Measurements from ENCODE around the gene LRP1B.

GRCh38 chr2:142010477-142011270, 120.1 kb downstream of the LRP1B start:
- TF ChIP-seq CTCF (IDR thresholded peaks at IDR 0.05; ENCODE audit: low read depth, low read length, poor library complexity, severe bottlenecking) (no peak), EZH2phosphoT487 (IDR thresholded peaks at IDR 0.05; ENCODE audit: borderline replicate concordance, low read length) (no peak)
